Fibroblast of villous mesenchyme (primary cell): Measurements from ENCODE around the gene MYO1E. TPM values are rescaled to one million over a fixed set of nuclear protein-coding genes. Genes with fewer than 3 reads are reported as not detected.
A peak's percentile ranks its signal among the peaks of the same experiment; 100 is the strongest.

Experiments used
- DNase-seq: peaks from one replicate; pipeline ENCODE4 v3.0.0-alpha.2; 2010; ENCODE audit warnings: low read depth
- H3K4me3 ChIP-seq: 2 replicates; pipeline ENCODE4 v1.5.1; 2011; ENCODE audit warnings: low read depth, mild to moderate bottlenecking, low read length
- CTCF ChIP-seq: IDR thresholded peaks from 2 replicates; pipeline ENCODE4 v1.5.1; 2012; ENCODE audit warnings: low read depth, mild to moderate bottlenecking, low read length; ENCODE audit not compliant: insufficient read depth
- small RNA-seq: library from RNA; depleted of rRNA; stranded (forward); fragments of <200 nt; gene quantifications from one replicate; pipeline ENCODE3, GENCODE V24; 2012
- total RNA-seq: library from RNA; depleted of rRNA; stranded (reverse); fragments of >200 nt; gene quantifications from 2 replicates; pipeline ENCODE4 v1.2.3, GENCODE V29; 2012

MYO1E gene
- total RNA-seq, 1 donor, result 107 TPM

GRCh38 chr15:59087731-59088130 lies 284.9 kb downstream of the MYO1E start:
- H3K4me3 ChIP-seq, result no peak overlapping the region
- TF ChIP-seq CTCF, result no peak
- no peak for DNase-seq

Small RNAs within 50 kb of the gene (small RNA-seq; reads per million reads assigned to genes)
- gene MIR2116 (4.6 reads per million, percentile 80 among the genes with 10 or more reads in this experiment), gene RF00019 (not detected), gene RNU4-80P (not detected), gene RNU6-212P (not detected)

Other genes starting within 250 kb of the MYO1E start
- gene LDHAL6B, start 166.0 kb downstream of the MYO1E start, total RNA-seq, result not detected in 2 replicates
- gene FAM81A, start 65.3 kb upstream of the MYO1E start, total RNA-seq, result under 0.01 TPM in 2 replicates
- gene GCNT3, start 238.9 kb upstream of the MYO1E start, total RNA-seq, result under 0.01 TPM in 2 replicates